K562 (cell line): ENCODE measurements around the gene STAM2. TPM values are rescaled to one million over a fixed set of nuclear protein-coding genes. Genes with fewer than 3 reads are reported as not detected.

Experiments
- ATF7 ChIP-seq: fragments of 450-650 bp; IDR thresholded peaks from 2 replicates; pipeline ENCODE4 v1.7.1; 2014; ENCODE audit warnings: mild to moderate bottlenecking, moderate library complexity
- BRD9 ChIP-seq: fragments of 450-650 bp; IDR thresholded peaks from 2 replicates; pipeline ENCODE4 v1.6.1; 2018; ENCODE audit warnings: low read depth; ENCODE audit not compliant: partially characterized antibody
- CBX1 ChIP-seq: sonication (generic); IDR thresholded peaks from 2 replicates; pipeline ENCODE4 v1.6.1; 2016; ENCODE audit warnings: antibody characterized with exemption, low read depth, mild to moderate bottlenecking
- E4F1 ChIP-seq: fragments of 250-450 bp; sonication (Bioruptor Pico); IDR thresholded peaks from 2 replicates; pipeline ENCODE4 v1.5.0; 2021; ENCODE audit warnings: mild to moderate bottlenecking, borderline replicate concordance
- EP400 ChIP-seq: fragments of 450-650 bp; IDR thresholded peaks from 2 replicates; pipeline ENCODE4 v1.6.1; 2017; ENCODE audit warnings: antibody characterized with exemption, mild to moderate bottlenecking, moderate library complexity
- FOXJ2 ChIP-seq: fragments of 200-800 bp; sonication (Bioruptor generic); IDR thresholded peaks from 2 replicates; pipeline ENCODE4 v1.6.1; 2016; ENCODE audit warnings: missing genetic modification characterization, missing compliant biosample characterization
- FOXK2 ChIP-seq, 2 experiments: fragments of 450-650 bp; IDR thresholded peaks in 1 of 2; conservative IDR thresholded peaks in 1 of 2; 2 replicates each; pipeline ENCODE4 v1.6.1; 2016; ENCODE audit warnings: low read depth in 2 of 2, mild to moderate bottlenecking in 1 of 2
- HBP1 ChIP-seq: fragments of 450-650 bp; formaldehyde crosslinking; IDR thresholded peaks from 2 replicates; pipeline ENCODE4 v1.4.0; 2022; ENCODE audit warnings: missing genetic modification characterization
- HMG20B ChIP-seq: fragments of 250-450 bp; sonication (Bioruptor Pico); IDR thresholded peaks from 2 replicates; pipeline ENCODE4 v1.5.0; 2021; ENCODE audit warnings: mild to moderate bottlenecking
- HOMEZ ChIP-seq: fragments of 250-450 bp; sonication (Bioruptor Pico); IDR thresholded peaks from 2 replicates; pipeline ENCODE4 v1.4.0; 2020; ENCODE audit warnings: mild to moderate bottlenecking, moderate library complexity
- IRF1 ChIP-seq: sonication (generic); formaldehyde crosslinking; IDR thresholded peaks from 2 replicates; pipeline ENCODE4 v1.8.0; 2022; ENCODE audit warnings: missing genetic modification reagents, mild to moderate bottlenecking, borderline replicate concordance
- JUNB ChIP-seq: fragments of 450-650 bp; formaldehyde crosslinking; conservative IDR thresholded peaks from 2 replicates; pipeline ENCODE4 v1.4.0; 2020; ENCODE audit warnings: mild to moderate bottlenecking
- MCM3 ChIP-seq: fragments of 450-650 bp; IDR thresholded peaks from 2 replicates; pipeline ENCODE4 v1.6.1; 2016
- NR2F6 ChIP-seq: fragments of 450-650 bp; formaldehyde crosslinking; IDR thresholded peaks from 2 replicates; pipeline ENCODE4 v1.4.0; 2020; ENCODE audit warnings: mild to moderate bottlenecking
- NR4A1 ChIP-seq, 2 experiments: fragments of 250-450 bp in 1 of 2; fragments of 450-650 bp in 1 of 2; sonication (Bioruptor Pico) in 1 of 2; IDR thresholded peaks; 2 replicates each; pipeline versions ENCODE4 v1.4.0 to v1.6.1; 2016 to 2020; ENCODE audit warnings: mild to moderate bottlenecking in 2 of 2, missing compliant biosample characterization in 1 of 2, missing genetic modification characterization in 1 of 2, moderate library complexity in 1 of 2
- SFPQ ChIP-seq: fragments of 200-400 bp; formaldehyde crosslinking; IDR thresholded peaks from 2 replicates; pipeline ENCODE4 v1.6.1; 2017; ENCODE audit warnings: mild to moderate bottlenecking, low read depth, low read length, moderate library complexity
- TCF15 ChIP-seq: fragments of 250-450 bp; sonication (Bioruptor Pico); IDR thresholded peaks from 2 replicates; pipeline ENCODE4 v1.8.0; 2022; ENCODE audit warnings: moderate library complexity, mild to moderate bottlenecking, inconsistent platforms
- TCF7L2 ChIP-seq: fragments of 150-350 bp; IDR thresholded peaks from 2 replicates; pipeline ENCODE4 v1.6.1; 2016; ENCODE audit warnings: low read depth, mild to moderate bottlenecking, low read length, moderate library complexity
- ZBTB17 ChIP-seq: fragments of 450-650 bp; formaldehyde crosslinking; IDR thresholded peaks from 2 replicates; pipeline ENCODE4 v1.4.0; 2020; ENCODE audit warnings: mild to moderate bottlenecking
- polyA plus RNA-seq, 8 experiments: library from polyadenylated mRNA; depleted of rRNA in 4 of 8; stranded (reverse) in 5 of 8; unstranded in 3 of 8; fragments of >200 nt; fragmentation: Nextera tagmentation in 2 of 8; fragmentation: Illumina TruSeq in 1 of 8; extraction: Ambion mirVana in 2 of 8; extraction: Trizol in 1 of 8; gene quantifications; 2 replicates each; pipeline versions ENCODE4 v1.2.1 to v1.2.3, GENCODE V29; 2011 to 2014; ENCODE audit warnings: inconsistent platforms in 1 of 8, missing spikeins in 1 of 8
- total RNA-seq, 7 experiments: library from RNA; depleted of rRNA in 6 of 7; stranded (reverse); fragments of >200 nt in 6 of 7; fragmentation: Illumina TruSeq in 2 of 7; extraction: Trizol in 2 of 7; gene quantifications; 2 replicates each; pipeline versions ENCODE4 v1.2.1 to v1.2.3, GENCODE V29; 2011 to 2021; ENCODE audit warnings: low replicate concordance in 1 of 7

Gene STAM2
- total and polyA plus RNA-seq, 9 of the 15 experiments (the other 6 are each of a cell fraction or from before 2014, with no cell fraction given): 4.5 to 13.9 (median 8.7) TPM

GRCh38 chr2:152134488-152135280 is 40.9 kb downstream of the STAM2 start (continued):
- TF ChIP-seq E4F1 (no peak), HMG20B (CRISPR knock-in tag) (no peak), JUNB (CRISPR knock-in tag) (no peak), EP400 (no peak), BRD9 (no peak), IRF1 (CRISPR knock-in tag) (no peak), MCM3 (no peak), NR2F6 (CRISPR knock-in tag) (no peak), SFPQ (no peak), HBP1 (no peak), TCF7L2 (no peak), CBX1 (no peak), ATF7 (no peak; the same call in 1 of the 2 replicates), TCF15 (CRISPR knock-in tag) (no peak), ZBTB17 (CRISPR knock-in tag) (no peak), FOXK2 (conservative IDR thresholded peaks at IDR 0.05 in 1 of 2, IDR thresholded peaks at IDR 0.05 in 1 of 2; ENCODE audit: low read depth in 2 of 2) (no peak), NR4A1 (CRISPR knock-in tag; IDR thresholded peaks at IDR 0.05) (no peak), NR4A1 (tag; IDR thresholded peaks at IDR 0.05) (no peak), FOXJ2 (tag) (no peak), HOMEZ (CRISPR knock-in tag) (no peak)
